Spleen (tissue), 11 donors: Measurements from ENCODE around the gene OTOP1. TPM values are rescaled to one million over a fixed set of nuclear protein-coding genes. Genes with fewer than 3 reads are reported as not detected.

Experiments
- DNase-seq: peaks from one replicate; pipeline ENCODE4 v3.0.0-alpha.2; 2020
- H3K27ac ChIP-seq, 8 donors: fragments of 200-600 bp; sonication (generic) in 7 of 8; 1 replicate in 4 of 8; 2 replicates in 4 of 8; pipeline versions ENCODE4 v1.5.0 to v1.8.0; 2016 to 2021; ENCODE audit warnings: inconsistent platforms in 4 of 8, mild to moderate bottlenecking in 4 of 8, moderate library complexity in 1 of 8
- H3K27me3 ChIP-seq, 7 donors: fragments of 200-600 bp; sonication (generic) in 6 of 7; replicated peaks in 1 of 7; 1 replicate in 4 of 7; 2 replicates in 3 of 7; pipeline versions ENCODE4 v1.5.0 to v1.8.0; 2016 to 2021; ENCODE audit warnings: inconsistent platforms in 3 of 7, mild to moderate bottlenecking in 1 of 7
- H3K36me3 ChIP-seq, 6 donors: fragments of 200-600 bp; sonication (generic) in 5 of 6; 1 replicate in 4 of 6; 2 replicates in 2 of 6; pipeline versions ENCODE4 v1.5.0 to v1.8.0; 2016 to 2021; ENCODE audit warnings: inconsistent platforms in 2 of 6
- H3K4me1 ChIP-seq, 6 donors: fragments of 200-600 bp; sonication (generic) in 5 of 6; 1 replicate in 3 of 6; 2 replicates in 3 of 6; pipeline versions ENCODE4 v1.5.0 to v1.8.0; 2016 to 2021; ENCODE audit warnings: inconsistent platforms in 3 of 6
- H3K4me3 ChIP-seq, 8 donors: fragments of 200-600 bp; sonication (generic) in 7 of 8; 1 replicate in 4 of 8; 2 replicates in 4 of 8; pipeline versions ENCODE4 v1.5.0 to v1.8.0; 2016 to 2021; ENCODE audit warnings: inconsistent platforms in 4 of 8, mild to moderate bottlenecking in 4 of 8, moderate library complexity in 2 of 8
- H3K9me3 ChIP-seq, 8 donors: fragments of 200-600 bp; sonication (generic) in 7 of 8; 1 replicate in 4 of 8; 2 replicates in 4 of 8; pipeline versions ENCODE4 v1.5.0 to v1.8.0; 2016 to 2021; ENCODE audit warnings: inconsistent platforms in 4 of 8
- POLR2A ChIP-seq, 3 donors: fragments of 450-650 bp; IDR thresholded peaks; one replicate each; pipeline ENCODE4 v1.5.1; 2017; ENCODE audit warnings: antibody characterized with exemption in 3 of 3, mild to moderate bottlenecking in 1 of 3
- POLR2AphosphoS5 ChIP-seq, 3 donors: sonication (generic); formaldehyde crosslinking; IDR thresholded peaks; one replicate each; pipeline ENCODE4 v1.5.1; 2017; ENCODE audit warnings: antibody characterized with exemption in 3 of 3
- WGBS, 5 donors: extraction: QIAGEN DNeasy Blood & Tissue Kit in 3 of 5; methylation state at CpG; one replicate each; pipeline versions ENCODE4 v1.1.5 to v1.1.7; 2013 to 2018; 5-methylcytosine and 5-hydroxymethylcytosine counted together
- intact Hi-C: fragments of 100-400 bp; cut with DNase I; formaldehyde crosslinking; loops from one replicate; pipeline ENCODE4 v1.15.0; 2023; ENCODE audit warnings: low total_unique reads
- polyA plus RNA-seq, 3 donors: library from polyadenylated mRNA; stranded (reverse); fragments of 200-250 nt; gene quantifications; one replicate each; pipeline ENCODE4 v1.2.1, GENCODE V29; 2013
- total RNA-seq, 7 donors: library from RNA; depleted of rRNA in 3 of 7; stranded (reverse); fragments of >200 nt in 3 of 7; fragmentation: NEBNext Ultra II Directional in 4 of 7; extraction: Animal tissue kit (Norgen Biotek cat#: 25700) in 4 of 7; gene quantifications; one replicate each; pipeline versions ENCODE4 v1.1.0 to v1.2.1, GENCODE V29; 2016 to 2021
- TF ChIP-seq, protein P1 (sequence below), 11 experiments: fragments of 200-600 bp in 7 of 11; fragments of 450-650 bp in 4 of 11; sonication (generic) in 4 of 11; IDR thresholded peaks in 8 of 11; conservative IDR thresholded peaks in 3 of 11; 1 replicate in 7 of 11; 2 replicates in 4 of 11; pipeline versions ENCODE4 v1.4.0 to v1.8.0; 2016 to 2021; ENCODE audit warnings: antibody characterized with exemption in 11 of 11, inconsistent platforms in 4 of 11, mild to moderate bottlenecking in 1 of 11
- donor health status: healthy with polysubstance abuse.
- donor health status: DM: no; HTN: no; CAD: no; lungs with moderate emphysema.
- donor health status: DM: no; HTN: no; CAD: no.
- donor health status: Bipolar disorder and iron deficiency.
- donor health status: healthy.
- donor health status: DM: no; HTN: no; CAD: no.
- donor health status: DM: yes; HTN: yes; CAD: no.

The OTOP1 gene
- total and polyA plus RNA-seq, 10 donors = not detected

DNA sequence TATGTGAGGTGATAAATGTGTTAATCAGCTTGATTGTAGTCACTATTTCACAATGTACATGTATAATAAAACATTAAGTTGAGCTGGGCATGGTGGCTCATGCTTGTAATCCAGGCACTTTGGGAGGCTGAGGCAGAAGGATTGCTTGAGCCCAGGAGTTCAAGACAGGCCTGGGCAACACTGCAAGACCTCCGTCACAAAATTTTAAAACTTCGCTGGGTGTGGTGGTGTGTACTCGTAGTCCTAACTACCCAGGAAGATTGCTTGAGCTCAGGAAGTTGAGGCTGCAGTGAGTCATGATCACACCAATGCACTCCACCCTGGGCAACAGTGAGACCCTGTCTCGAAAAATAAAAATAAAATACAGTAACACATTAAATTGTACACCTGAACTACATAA, 43.1 kb upstream of the OTOP1 start:
- 51 to 78% (median 73%) methylated on average over 4 of the region's 4 CpGs for WGBS, 5 donors
- no peak for DNase-seq
- no peak for TF ChIP-seq POLR2A (IDR thresholded peaks at IDR 0.05)
- TF ChIP-seq POLR2AphosphoS5 (IDR thresholded peaks at IDR 0.05) = no peak
- TF ChIP-seq, protein P1, sequence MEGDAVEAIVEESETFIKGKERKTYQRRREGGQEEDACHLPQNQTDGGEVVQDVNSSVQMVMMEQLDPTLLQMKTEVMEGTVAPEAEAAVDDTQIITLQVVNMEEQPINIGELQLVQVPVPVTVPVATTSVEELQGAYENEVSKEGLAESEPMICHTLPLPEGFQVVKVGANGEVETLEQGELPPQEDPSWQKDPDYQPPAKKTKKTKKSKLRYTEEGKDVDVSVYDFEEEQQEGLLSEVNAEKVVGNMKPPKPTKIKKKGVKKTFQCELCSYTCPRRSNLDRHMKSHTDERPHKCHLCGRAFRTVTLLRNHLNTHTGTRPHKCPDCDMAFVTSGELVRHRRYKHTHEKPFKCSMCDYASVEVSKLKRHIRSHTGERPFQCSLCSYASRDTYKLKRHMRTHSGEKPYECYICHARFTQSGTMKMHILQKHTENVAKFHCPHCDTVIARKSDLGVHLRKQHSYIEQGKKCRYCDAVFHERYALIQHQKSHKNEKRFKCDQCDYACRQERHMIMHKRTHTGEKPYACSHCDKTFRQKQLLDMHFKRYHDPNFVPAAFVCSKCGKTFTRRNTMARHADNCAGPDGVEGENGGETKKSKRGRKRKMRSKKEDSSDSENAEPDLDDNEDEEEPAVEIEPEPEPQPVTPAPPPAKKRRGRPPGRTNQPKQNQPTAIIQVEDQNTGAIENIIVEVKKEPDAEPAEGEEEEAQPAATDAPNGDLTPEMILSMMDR (IDR thresholded peaks at IDR 0.05 in 8 of 11, conservative IDR thresholded peaks at IDR 0.05 in 3 of 11) = no peak
- Histone ChIP-seq H3K27me3 (no peaks in the 10 kb centered on the region), H3K9me3 (no peaks in the 10 kb centered on the region), H3K4me3 (no peak overlapping the region), H3K36me3 (peaks cover 2 to 81% (median 44%) of the 10 kb centered on the region in 6 donors), H3K4me1 (peaks cover 0 to 27% (median 0%) of the 10 kb centered on the region in 6 donors), H3K27ac (peak overlapping the region; percentile 24 to 88 (median 74))
- intact Hi-C loops = no loop called here

DNA sequence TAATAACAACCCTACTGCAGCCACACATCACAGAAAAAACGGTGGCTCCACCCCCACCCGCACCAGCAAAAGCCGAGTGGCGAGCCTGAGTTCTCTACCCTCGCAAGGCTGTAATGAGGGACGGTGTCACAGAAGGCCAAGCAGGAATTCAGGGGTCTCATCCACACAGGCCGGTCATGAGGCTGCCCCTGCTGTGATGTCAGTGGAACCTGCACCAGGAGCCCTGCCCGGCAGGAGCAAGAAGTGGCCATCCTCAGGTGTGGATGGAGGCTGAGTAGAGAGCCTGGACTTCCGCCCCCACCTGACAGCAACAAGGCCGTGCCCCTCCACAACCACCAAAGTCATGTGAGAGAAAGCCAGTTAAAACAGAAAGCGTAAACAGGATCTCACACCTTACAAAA, 42.6 kb upstream of the OTOP1 start:
- Histone ChIP-seq H3K36me3 (peaks cover 2 to 76% (median 40%) of the 10 kb centered on the region in 6 donors), H3K27me3 (no peaks in the 10 kb centered on the region), H3K4me3 (peak overlapping the region in 4 of 8 donors; percentile 1 to 52 (median 14)), H3K27ac (peak overlapping the region; percentile 24 to 88 (median 74)), H3K9me3 (no peaks in the 10 kb centered on the region), H3K4me1 (peaks cover 0 to 27% (median 0%) of the 10 kb centered on the region in 6 donors)
- peak; percentile 80 for DNase-seq
- TF ChIP-seq POLR2A (IDR thresholded peaks at IDR 0.05) = no peak
- peak; percentile 56 to 77 (median 67) for TF ChIP-seq POLR2AphosphoS5 (IDR thresholded peaks at IDR 0.05)
- TF ChIP-seq, protein P1 (IDR thresholded peaks at IDR 0.05 in 8 of 11, conservative IDR thresholded peaks at IDR 0.05 in 3 of 11) = no peak
- intact Hi-C loops = no loop called here
- WGBS, 5 donors = 85 to 91% (median 88%) methylated on average over 11 of the region's 11 CpGs

DNA sequence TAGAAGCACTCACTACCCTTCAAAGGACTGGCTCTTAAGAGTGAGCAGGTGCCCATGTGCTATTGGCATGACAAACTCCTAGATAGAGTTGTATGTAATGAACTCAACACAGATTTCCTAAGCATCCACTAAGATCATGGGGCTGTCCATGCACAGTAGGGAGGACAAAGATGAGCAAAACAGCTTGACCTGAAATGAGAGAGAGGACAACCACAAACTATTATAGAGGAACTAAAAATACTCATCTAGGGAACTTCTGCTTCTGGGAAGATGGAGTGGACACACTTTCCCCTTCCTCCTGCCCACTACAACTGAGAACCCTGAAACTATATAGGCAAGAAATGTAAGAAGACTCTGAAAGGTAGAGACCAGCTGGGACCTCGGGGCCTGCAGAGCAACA, 42.0 kb upstream of the OTOP1 start:
- TF ChIP-seq POLR2A (IDR thresholded peaks at IDR 0.05) (no peak), POLR2AphosphoS5 (IDR thresholded peaks at IDR 0.05) (no peak)
- TF ChIP-seq, protein P1 (IDR thresholded peaks at IDR 0.05 in 8 of 11, conservative IDR thresholded peaks at IDR 0.05 in 3 of 11) = no peak
- Histone ChIP-seq H3K4me3 (peak overlapping the region in 4 of 8 donors; percentile 1 to 52 (median 14)), H3K27me3 (no peaks in the 10 kb centered on the region), H3K27ac (peak overlapping the region in 7 of 8 donors; percentile 59 to 88 (median 75)), H3K4me1 (peaks cover 0 to 27% (median 0%) of the 10 kb centered on the region in 6 donors), H3K9me3 (no peaks in the 10 kb centered on the region), H3K36me3 (peaks cover 2 to 70% (median 35%) of the 10 kb centered on the region in 6 donors)
- intact Hi-C loops = no loop called here
- WGBS, 5 donors = 86 to 94% (median 93%) methylated on average over 1 of the region's 1 CpG
- DNase-seq = no peak

DNA sequence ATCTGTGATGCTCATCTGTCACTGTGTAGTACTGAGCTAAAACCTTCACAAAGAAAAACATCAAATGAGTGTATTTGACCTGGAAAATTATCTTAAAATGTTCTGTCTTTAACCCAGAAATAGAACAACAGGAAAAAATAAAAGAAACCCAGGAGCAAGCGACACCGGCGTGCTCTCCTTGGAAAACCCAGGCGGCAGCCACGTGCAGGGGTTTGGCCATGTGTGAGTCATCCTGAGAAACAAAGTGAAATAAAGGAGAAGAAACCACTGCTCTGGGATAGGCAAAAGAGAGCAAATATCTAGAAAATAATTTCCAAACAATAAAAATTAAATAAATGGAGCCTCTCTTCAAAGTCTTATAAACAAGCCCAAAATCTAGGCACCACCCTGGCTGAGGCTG, 41.3 kb upstream of the OTOP1 start:
- WGBS, 5 donors = 79 to 91% (median 80%) methylated on average over 5 of the region's 5 CpGs
- H3K27me3 ChIP-seq = no peaks in the 10 kb centered on the region
- H3K27ac ChIP-seq = peak overlapping the region in 6 of 8 donors; percentile 1 to 88 (median 76)
- no peak overlapping the region for H3K4me3 ChIP-seq
- no peaks in the 10 kb centered on the region for H3K9me3 ChIP-seq
- H3K4me1 ChIP-seq = peaks cover 0 to 27% (median 0%) of the 10 kb centered on the region in 6 donors
- intact Hi-C loops = no loop called here
- no peak for DNase-seq
- TF ChIP-seq, protein P1 (IDR thresholded peaks at IDR 0.05 in 8 of 11, conservative IDR thresholded peaks at IDR 0.05 in 3 of 11) = no peak
- TF ChIP-seq POLR2AphosphoS5 (IDR thresholded peaks at IDR 0.05) = no peak
- H3K36me3 ChIP-seq = peaks cover 0 to 62% (median 27%) of the 10 kb centered on the region in 6 donors
